Fibroblast of lung (primary cell): ENCODE measurements around the gene CORO2A. TPM values are rescaled to one million over a fixed set of nuclear protein-coding genes. Genes with fewer than 3 reads are reported as not detected.
"Not testable (repeated sequence)": the region's sequence is repeated elsewhere in the genome, so short reads cannot be mapped to it uniquely, and the experiment has no call there.

Experiments used
- DNase-seq, 2 donors: peaks; one replicate each; pipeline versions ENCODE4 v3.0.0 to v3.0.0-alpha.2; 2010; ENCODE audit warnings: low read depth in 2 of 2
- H2AFZ ChIP-seq: 2 replicates; pipeline ENCODE4 v1.5.1; 2012; ENCODE audit warnings: low read length, control low read depth, inconsistent platforms
- H3K27ac ChIP-seq: 2 replicates; pipeline ENCODE4 v1.5.1; 2011; ENCODE audit warnings: low read length, control low read depth; ENCODE audit not compliant: insufficient read depth
- H3K27me3 ChIP-seq: 2 replicates; pipeline ENCODE4 v1.5.1; 2011; ENCODE audit warnings: mild to moderate bottlenecking, low read length; ENCODE audit not compliant: control insufficient read depth, insufficient read depth
- H3K36me3 ChIP-seq: 2 replicates; pipeline ENCODE4 v1.5.1; 2011; ENCODE audit warnings: low read length; ENCODE audit not compliant: control insufficient read depth, insufficient read depth
- H3K4me1 ChIP-seq: 2 replicates; pipeline ENCODE4 v1.5.1; 2011; ENCODE audit warnings: low read length; ENCODE audit not compliant: control insufficient read depth, insufficient read depth; ENCODE audit errors: extremely low read depth
- H3K4me2 ChIP-seq: 2 replicates; pipeline ENCODE4 v1.5.1; 2011; ENCODE audit warnings: low read length, control low read depth; ENCODE audit not compliant: insufficient read depth; ENCODE audit errors: extremely low read depth
- H3K4me3 ChIP-seq, 4 experiments: fragments of 200-600 bp in 1 of 4; sonication (generic) in 1 of 4; replicated peaks in 1 of 4; 2 replicates each; pipeline ENCODE4 v1.5.1; 2011 to 2016; ENCODE audit warnings: low read length in 4 of 4, low read depth in 3 of 4, mild to moderate bottlenecking in 3 of 4, control low read depth in 2 of 4, inconsistent platforms in 1 of 4, mixed read lengths in 1 of 4; ENCODE audit not compliant: insufficient read depth in 1 of 4; ENCODE audit errors: control extremely low read depth in 1 of 4
- H3K79me2 ChIP-seq: 2 replicates; pipeline ENCODE4 v1.5.1; 2012; ENCODE audit warnings: mild to moderate bottlenecking, low read length, inconsistent platforms; ENCODE audit not compliant: control insufficient read depth, insufficient read depth
- H3K9ac ChIP-seq: 2 replicates; pipeline ENCODE4 v1.5.1; 2011; ENCODE audit warnings: mild to moderate bottlenecking, low read length, control low read depth; ENCODE audit not compliant: insufficient read depth
- H3K9me3 ChIP-seq: 2 replicates; pipeline ENCODE4 v1.5.1; 2012; ENCODE audit warnings: low read depth, low read length; ENCODE audit not compliant: control insufficient read depth, insufficient read depth
- H4K20me1 ChIP-seq: 2 replicates; pipeline ENCODE4 v1.5.1; 2011; ENCODE audit warnings: low read length; ENCODE audit not compliant: control insufficient read depth, insufficient read depth; ENCODE audit errors: extremely low read depth
- CTCF ChIP-seq, 2 donors: IDR thresholded peaks in 1 of 2; conservative IDR thresholded peaks in 1 of 2; 1 replicate in 1 of 2; 2 replicates in 1 of 2; pipeline ENCODE4 v1.5.1; 2011 to 2012; ENCODE audit warnings: low read length in 2 of 2, control low read depth in 1 of 2, inconsistent platforms in 1 of 2, low read depth in 1 of 2, mild to moderate bottlenecking in 1 of 2
- EZH2 ChIP-seq: IDR thresholded peaks from 2 replicates; pipeline ENCODE4 v1.5.1; 2012; ENCODE audit warnings: low read length, control low read depth, mild to moderate bottlenecking; ENCODE audit errors: missing control alignments
- polyA plus RNA-seq, 2 donors: library from polyadenylated mRNA; depleted of rRNA in 1 of 2; stranded (reverse) in 1 of 2; unstranded in 1 of 2; fragments of >200 nt; gene quantifications; 2 replicates each; pipeline ENCODE4 v1.2.1, GENCODE V29; 2011 to 2012; ENCODE audit warnings: missing spikeins in 1 of 2
- total RNA-seq: library from RNA; depleted of rRNA; stranded (reverse); fragments of >200 nt; gene quantifications from 2 replicates; pipeline ENCODE4 v1.2.1, GENCODE V29; 2014

CORO2A gene
- total and polyA plus RNA-seq, 2 donors (not counting 1 experiment from before 2014, with no cell fraction given): 0.11 to 0.50 TPM

- no peak overlapping the region for H3K9ac ChIP-seq
- H3K27me3 ChIP-seq: no peaks in the 10 kb centered on the region
- peak overlapping the region; percentile 97 for H2AFZ ChIP-seq
- no peaks in the 10 kb centered on the region for H3K36me3 ChIP-seq
- no peaks in the 10 kb centered on the region for H3K9me3 ChIP-seq
- H3K4me1 ChIP-seq: peaks cover 2% of the 10 kb centered on the region
- H3K79me2 ChIP-seq: no peaks in the 10 kb centered on the region
- peak; percentile 5 to 30 for DNase-seq
- no peak overlapping the region for H3K27ac ChIP-seq
- H3K4me2 ChIP-seq: peak overlapping the region; percentile 73
- no peaks in the 10 kb centered on the region for H4K20me1 ChIP-seq
- TF ChIP-seq EZH2 (no peak), CTCF (conservative IDR thresholded peaks at IDR 0.05 in 1 of 2, IDR thresholded peaks at IDR 0.05 in 1 of 2; ENCODE audit: low read depth in 1 of 2, low read length in 2 of 2) (peak in 1 of 2 donors; percentile 33)
- H3K4me3 ChIP-seq: peak overlapping the region; percentile 68 to 77 (median 74)
Observed at GRCh38 chr9:98117984-98118639, 74.3 kb downstream of the CORO2A start.

- not testable (repeated sequence) for H3K4me2 ChIP-seq, H3K36me3 ChIP-seq, H3K9me3 ChIP-seq, H3K79me2 ChIP-seq, H3K4me3 ChIP-seq, H3K9ac ChIP-seq, H3K27me3 ChIP-seq, H4K20me1 ChIP-seq, DNase-seq, H3K27ac ChIP-seq, H3K4me1 ChIP-seq, H2AFZ ChIP-seq
Observed at GRCh38 chr9:98117097-98117496, 75.3 kb downstream of the CORO2A start.

- Histone ChIP-seq H3K36me3 (no peaks in the 10 kb centered on the region), H3K27me3 (no peaks in the 10 kb centered on the region), H4K20me1 (no peaks in the 10 kb centered on the region), H3K9ac (no peak overlapping the region), H3K27ac (no peak overlapping the region), H3K4me2 (no peak overlapping the region), H3K9me3 (no peaks in the 10 kb centered on the region), H3K79me2 (no peaks in the 10 kb centered on the region), H2AFZ (no peak overlapping the region), H3K4me1 (no peaks in the 10 kb centered on the region), H3K4me3 (no peak overlapping the region)
- TF ChIP-seq CTCF (conservative IDR thresholded peaks at IDR 0.05 in 1 of 2, IDR thresholded peaks at IDR 0.05 in 1 of 2; ENCODE audit: low read depth in 1 of 2, low read length in 2 of 2): no peak
- no peak for TF ChIP-seq EZH2
- no peak for DNase-seq
Observed at GRCh38 chr9:98109052-98109451, 83.4 kb downstream of the CORO2A start.
